ENCODE measurements around the gene UBAC1. TPM values are rescaled to one million over a fixed set of nuclear protein-coding genes. Genes with fewer than 3 reads are reported as not detected.

Gene UBAC1
- total and polyA plus RNA-seq, 10 of the 15 experiments (the other 5 are each of a cell fraction or from before 2014, with no cell fraction given), result 16.7 to 54.6 (median 38.5) TPM

DNA sequence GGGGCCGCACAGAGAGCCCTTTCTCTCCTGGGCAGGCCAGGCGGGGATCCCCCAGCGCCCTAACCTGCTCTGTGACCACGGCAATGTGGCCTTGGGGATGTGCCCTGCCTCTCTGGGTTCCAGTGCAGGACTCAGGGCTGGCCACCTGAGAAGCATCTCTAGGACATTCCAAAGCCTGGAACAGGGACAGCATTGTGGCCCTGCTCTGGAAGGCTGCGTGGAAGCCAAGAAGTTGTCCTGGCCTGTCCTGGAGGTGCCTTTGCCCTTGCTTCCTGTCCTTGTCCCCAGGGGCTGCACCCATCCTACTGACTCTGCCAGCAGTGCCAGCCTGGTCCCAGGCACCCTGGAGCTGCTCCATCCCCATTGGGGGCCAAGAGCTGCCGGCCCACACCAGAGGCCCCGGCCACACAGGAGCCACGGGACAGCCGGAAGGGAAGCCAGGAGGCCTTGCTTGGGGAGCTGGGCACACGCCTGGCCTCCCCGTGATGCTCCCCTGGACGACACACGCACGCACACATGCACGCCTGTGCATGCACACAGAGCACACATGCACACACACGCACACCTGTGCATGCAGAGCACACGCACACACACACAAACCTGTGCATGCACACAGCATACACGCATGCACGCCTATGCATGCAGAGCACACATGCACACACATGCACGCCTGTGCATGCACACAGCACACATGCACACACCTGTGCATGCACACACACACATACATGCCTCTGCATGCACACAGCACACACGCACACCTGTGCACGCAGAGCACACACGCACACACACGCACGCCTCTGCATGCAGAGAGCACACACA lies 33.8 kb downstream of the UBAC1 start:
- H3K27me3 ChIP-seq (replicated peaks in 1 of 2; ENCODE audit: control insufficient read depth in 2 of 2, insufficient read depth in 2 of 2, low read length in 1 of 2), result no peaks in the 10 kb centered on the region
- TF ChIP-seq, protein P1, sequence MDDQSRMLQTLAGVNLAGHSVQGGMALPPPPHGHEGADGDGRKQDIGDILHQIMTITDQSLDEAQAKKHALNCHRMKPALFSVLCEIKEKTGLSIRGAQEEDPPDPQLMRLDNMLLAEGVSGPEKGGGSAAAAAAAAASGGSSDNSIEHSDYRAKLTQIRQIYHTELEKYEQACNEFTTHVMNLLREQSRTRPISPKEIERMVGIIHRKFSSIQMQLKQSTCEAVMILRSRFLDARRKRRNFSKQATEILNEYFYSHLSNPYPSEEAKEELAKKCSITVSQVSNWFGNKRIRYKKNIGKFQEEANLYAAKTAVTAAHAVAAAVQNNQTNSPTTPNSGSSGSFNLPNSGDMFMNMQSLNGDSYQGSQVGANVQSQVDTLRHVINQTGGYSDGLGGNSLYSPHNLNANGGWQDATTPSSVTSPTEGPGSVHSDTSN (IDR thresholded peaks at IDR 0.05; ENCODE audit: insufficient replicate concordance, low read depth, low read length), result peak; percentile 31
- no peak for TF ChIP-seq CBFB (IDR thresholded peaks at IDR 0.05; ENCODE audit: low read depth)
- no peak for TF ChIP-seq CTCF (IDR thresholded peaks at IDR 0.05 in 2 of 3, conservative IDR thresholded peaks at IDR 0.05 in 1 of 3; ENCODE audit: control insufficient read depth in 2 of 3, extremely low read depth in 1 of 3, insufficient read depth in 1 of 3, low read depth in 3 of 3, low read length in 3 of 3)
- TF ChIP-seq MEF2A (IDR thresholded peaks at IDR 0.05; ENCODE audit: insufficient read depth, low read depth, low read length), result no peak
- TF ChIP-seq, protein P2, sequence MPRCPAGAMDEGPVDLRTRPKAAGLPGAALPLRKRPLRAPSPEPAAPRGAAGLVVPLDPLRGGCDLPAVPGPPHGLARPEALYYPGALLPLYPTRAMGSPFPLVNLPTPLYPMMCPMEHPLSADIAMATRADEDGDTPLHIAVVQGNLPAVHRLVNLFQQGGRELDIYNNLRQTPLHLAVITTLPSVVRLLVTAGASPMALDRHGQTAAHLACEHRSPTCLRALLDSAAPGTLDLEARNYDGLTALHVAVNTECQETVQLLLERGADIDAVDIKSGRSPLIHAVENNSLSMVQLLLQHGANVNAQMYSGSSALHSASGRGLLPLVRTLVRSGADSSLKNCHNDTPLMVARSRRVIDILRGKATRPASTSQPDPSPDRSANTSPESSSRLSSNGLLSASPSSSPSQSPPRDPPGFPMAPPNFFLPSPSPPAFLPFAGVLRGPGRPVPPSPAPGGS (IDR thresholded peaks at IDR 0.05; ENCODE audit: borderline replicate concordance, insufficient read depth, low read depth, low read length, poor library complexity, severe bottlenecking), result peak; percentile 84
- no peak for TF ChIP-seq MYB (IDR thresholded peaks at IDR 0.05; ENCODE audit: borderline replicate concordance, low read depth, low read length)
- TF ChIP-seq HDAC2 (IDR thresholded peaks at IDR 0.05), result no peak
- TF ChIP-seq HDGF (IDR thresholded peaks at IDR 0.05), result no peak
- no peak for TF ChIP-seq TBL1XR1 (IDR thresholded peaks at IDR 0.05; ENCODE audit: low read depth, low read length)
- no peak for TF ChIP-seq IKZF1 (conservative IDR thresholded peaks at IDR 0.05)
- TF ChIP-seq RFX5 (IDR thresholded peaks at IDR 0.05; ENCODE audit: low read depth, low read length), result no peak
- in situ Hi-C loops (cut with MboI) (no loop called here), intact Hi-C loops (cut with micrococcal nuclease; ENCODE audit: unreplicated experiment) (no loop called here)
- H3K9me3 ChIP-seq (replicated peaks; ENCODE audit: control insufficient read depth, insufficient read depth, low read length), result no peaks in the 10 kb centered on the region
- no peak overlapping the region for H3K4me2 ChIP-seq (ENCODE audit: control insufficient read depth, insufficient read depth)
- H3K36me3 ChIP-seq (ENCODE audit: control insufficient read depth in 2 of 2, insufficient read depth in 2 of 2, low read length in 1 of 2), result peaks cover 0 to 8% of the 10 kb centered on the region in 2 experiments; a peak in 3 of 4 replicates
- ATAC-seq (no peak; the same call in 2 of the 3 replicates), FAIRE-seq (no peak), DNase-seq (ENCODE audit: low read depth, low spot score) (no peak)
- CTCF ChIA-PET, result no interaction called here
- SMC1A ChIA-PET (ENCODE audit: uncharacterized antibody, unreplicated experiment), result no interaction called here
- no TSS peak for BruUV-seq (replicated peaks)
- H2AFZ ChIP-seq (ENCODE audit: control insufficient read depth, low read depth, low read length), result no peak overlapping the region
- H4K20me1 ChIP-seq (ENCODE audit: control insufficient read depth, insufficient read depth), result no peaks in the 10 kb centered on the region
- H3K27ac ChIP-seq (ENCODE audit: control insufficient read depth, insufficient read depth), result no peak overlapping the region
- RAD21 ChIA-PET (ENCODE audit: unreplicated experiment), result no interaction called here
- peaks cover 22% of the 10 kb centered on the region for H3K4me1 ChIP-seq (ENCODE audit: control insufficient read depth, insufficient read depth, low read length)
- POLR2A ChIA-PET, result no interaction called here
- WGBS (ENCODE audit: insufficient coverage, insufficient replicate concordance, low lambda C conversion rate, missing lambda C conversion rate), result 76% methylated on average over 25 of the region's 25 CpGs
- H3K79me2 ChIP-seq (ENCODE audit: control insufficient read depth, insufficient read depth, low read length), result no peaks in the 10 kb centered on the region
- H3K9ac ChIP-seq (ENCODE audit: control insufficient read depth, insufficient read depth, low read length), result no peak overlapping the region
- H3K4me3 ChIP-seq, result no peak overlapping the region
